Ovary (tissue), 3 donors: Measurements from ENCODE around the gene B4GALT5.
"Not testable (repeated sequence)": the region's sequence is repeated elsewhere in the genome, so short reads cannot be mapped to it uniquely, and the experiment has no call there.

Source experiments
- CTCF ChIP-seq, 3 donors: fragments of 450-650 bp in 2 of 3; fragments of 200-600 bp in 1 of 3; IDR thresholded peaks; one replicate each; pipeline versions ENCODE4 v1.5.1 to v1.8.0; 2016 to 2022; ENCODE audit warnings: antibody characterized with exemption in 3 of 3, mild to moderate bottlenecking in 1 of 3
- POLR2A ChIP-seq: fragments of 450-650 bp; IDR thresholded peaks from one replicate; pipeline ENCODE4 v1.6.1; 2017; ENCODE audit warnings: antibody characterized with exemption, mild to moderate bottlenecking, moderate library complexity
- donor health status: DM: no; HTN: no; CAD: no.

DNA sequence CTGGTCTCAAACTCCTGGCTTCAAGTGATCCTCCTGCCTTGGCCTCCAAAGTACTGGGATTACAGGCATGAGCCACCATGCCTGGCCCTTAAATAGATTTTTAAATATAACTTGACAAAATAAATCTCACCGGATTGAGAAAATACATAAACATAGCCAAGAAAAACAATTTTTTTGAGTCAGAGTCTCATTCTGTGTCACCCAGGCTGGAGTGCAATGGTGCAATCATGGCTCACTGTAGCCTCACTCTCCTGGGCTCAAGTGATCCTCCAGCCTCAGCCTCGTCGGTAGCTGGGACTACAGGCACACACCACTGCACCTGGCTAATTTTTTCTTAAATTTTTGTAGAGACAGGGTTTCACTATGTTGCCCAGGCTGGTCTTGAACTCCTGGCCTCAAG, 85.4 kb downstream of the B4GALT5 start:
- TF ChIP-seq CTCF (IDR thresholded peaks at IDR 0.05); POLR2A: not testable (repeated sequence)
